Activated CD4-positive, alpha-beta T cell treated with anti-CD3 and anti-CD28 coated beads for 24 hours (primary cell): ENCODE measurements around the gene PDE9A.

Experiments used
- DNase-seq, 2 donors: peaks; one replicate each; pipeline ENCODE4 v3.0.0-alpha.2; 2020; ENCODE audit warnings: low read depth in 2 of 2

Gene PDE9A

DNA sequence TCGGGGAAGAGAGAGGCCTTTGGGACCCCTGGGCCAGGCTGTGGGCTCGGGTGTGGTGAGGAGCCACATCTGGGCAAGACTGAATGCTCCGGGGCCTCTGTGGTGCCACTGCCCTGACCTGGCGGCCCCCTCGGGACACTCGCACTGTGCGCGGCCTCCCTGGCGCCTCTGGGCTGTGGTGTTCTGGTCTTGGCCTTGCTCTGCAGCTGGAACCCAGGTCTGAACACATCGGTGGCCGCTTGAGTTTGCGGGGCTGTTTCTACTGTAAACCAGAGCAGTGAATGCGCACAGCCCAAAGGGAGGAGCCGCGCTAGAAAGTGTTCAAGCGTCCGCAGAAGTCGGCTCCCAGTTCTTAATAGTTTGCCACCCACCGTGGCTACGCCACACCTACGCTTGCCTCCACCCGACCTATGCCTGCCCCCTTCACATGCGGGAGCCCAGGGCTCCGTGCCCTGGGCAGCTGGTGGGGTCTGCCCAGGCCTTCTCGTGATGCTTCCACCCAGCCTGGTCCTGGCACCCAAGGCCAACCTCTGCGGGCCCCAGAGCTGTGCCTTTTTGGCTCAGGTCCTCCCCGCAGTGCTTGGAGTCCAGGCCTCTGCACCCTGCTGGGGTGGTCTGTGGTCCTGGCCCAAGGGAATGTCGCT, 4.4 kb downstream of the PDE9A start:
- DNase-seq = no peak

GRCh38 chr21:42658320-42659105, 5.1 kb downstream of the PDE9A start:
- no peak for DNase-seq

- DNase-seq = no peak
Measured at GRCh38 chr21:42659416-42660117, 6.1 kb downstream of the PDE9A start.

DNA sequence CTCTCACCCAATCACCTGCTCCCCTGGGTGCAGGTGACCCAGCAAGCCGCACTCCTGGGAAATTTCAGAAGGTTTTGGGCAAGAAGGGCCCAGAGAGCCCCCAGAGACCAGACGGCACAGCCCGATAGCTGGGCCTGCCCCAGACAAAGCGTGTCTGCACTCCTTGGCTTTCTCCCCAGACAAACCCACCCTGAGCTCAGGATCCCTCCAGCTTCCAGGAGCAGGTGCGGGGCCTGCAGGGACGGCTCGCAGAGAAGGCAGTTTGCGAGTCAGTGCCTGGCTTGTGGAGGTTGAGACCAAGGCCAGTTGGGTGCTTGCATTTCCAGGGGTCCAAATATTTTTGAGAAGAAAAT, 6.7 kb downstream of the PDE9A start:
- DNase-seq = no peak

DNA sequence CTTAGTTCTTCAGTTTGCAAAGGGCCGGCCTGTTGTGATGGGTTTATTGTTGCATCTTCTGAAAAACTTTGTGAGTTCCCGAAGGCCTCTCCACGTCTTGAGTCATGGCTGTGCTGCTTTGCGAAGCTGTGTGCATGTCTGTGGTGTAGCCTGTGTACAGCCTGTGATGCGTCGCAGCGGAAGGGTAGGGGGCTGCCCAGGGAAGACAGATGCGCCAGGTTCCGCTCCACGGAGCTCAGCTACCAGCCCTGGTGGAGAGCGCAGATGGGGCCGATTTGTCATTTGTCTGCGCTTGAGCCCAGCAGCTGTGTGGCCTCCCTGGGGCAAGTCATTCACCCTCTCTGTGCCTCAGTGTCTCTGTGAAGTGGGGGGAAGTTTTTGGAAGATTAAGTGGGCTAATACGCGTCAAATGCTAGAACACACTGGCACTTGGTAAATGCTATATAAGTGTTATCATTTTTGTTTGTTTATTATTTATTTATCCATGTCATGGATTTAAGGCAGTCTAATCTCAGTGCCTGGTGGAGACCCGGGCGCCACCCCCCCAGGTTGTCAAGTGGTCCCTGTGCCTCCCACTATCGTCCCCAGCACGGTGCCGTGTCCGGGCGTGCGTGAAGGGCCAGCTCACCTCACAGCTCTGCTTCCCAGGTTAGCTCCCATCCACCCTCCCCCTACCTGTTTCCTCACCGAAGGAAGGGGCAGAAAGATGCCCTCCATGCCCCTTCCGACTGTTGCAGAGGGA, 8.4 kb downstream of the PDE9A start:
- no peak for DNase-seq

DNA sequence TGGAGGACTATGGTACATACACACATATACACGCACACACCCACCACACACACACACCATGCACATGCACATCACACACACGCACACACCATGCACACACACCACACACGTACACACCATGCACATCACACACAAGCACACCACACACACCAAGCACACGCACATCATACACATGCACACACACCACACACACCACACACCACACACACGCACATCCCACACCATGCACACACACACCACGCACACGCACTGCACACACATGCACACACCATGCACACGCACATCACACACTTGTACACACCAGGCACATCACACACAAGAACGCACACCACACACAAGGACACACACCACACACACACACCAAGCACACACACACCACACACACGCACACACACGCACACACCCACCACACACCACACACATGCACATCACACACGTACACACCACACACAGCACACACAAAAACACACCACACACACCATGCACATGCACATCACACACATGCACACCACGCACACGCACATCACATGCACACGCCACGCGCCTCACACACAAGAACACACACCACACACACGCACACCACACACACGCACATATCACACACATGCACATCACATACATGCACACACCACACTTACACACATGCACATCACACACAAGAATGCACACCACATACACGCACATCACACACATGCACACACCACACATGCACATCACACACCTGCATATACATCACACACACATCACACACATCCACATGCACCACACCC, 9.2 kb downstream of the PDE9A start:
- DNase-seq = no peak

- DNase-seq = no peak
Measured at GRCh38 chr21:42663200-42663750, 9.9 kb downstream of the PDE9A start.

DNA sequence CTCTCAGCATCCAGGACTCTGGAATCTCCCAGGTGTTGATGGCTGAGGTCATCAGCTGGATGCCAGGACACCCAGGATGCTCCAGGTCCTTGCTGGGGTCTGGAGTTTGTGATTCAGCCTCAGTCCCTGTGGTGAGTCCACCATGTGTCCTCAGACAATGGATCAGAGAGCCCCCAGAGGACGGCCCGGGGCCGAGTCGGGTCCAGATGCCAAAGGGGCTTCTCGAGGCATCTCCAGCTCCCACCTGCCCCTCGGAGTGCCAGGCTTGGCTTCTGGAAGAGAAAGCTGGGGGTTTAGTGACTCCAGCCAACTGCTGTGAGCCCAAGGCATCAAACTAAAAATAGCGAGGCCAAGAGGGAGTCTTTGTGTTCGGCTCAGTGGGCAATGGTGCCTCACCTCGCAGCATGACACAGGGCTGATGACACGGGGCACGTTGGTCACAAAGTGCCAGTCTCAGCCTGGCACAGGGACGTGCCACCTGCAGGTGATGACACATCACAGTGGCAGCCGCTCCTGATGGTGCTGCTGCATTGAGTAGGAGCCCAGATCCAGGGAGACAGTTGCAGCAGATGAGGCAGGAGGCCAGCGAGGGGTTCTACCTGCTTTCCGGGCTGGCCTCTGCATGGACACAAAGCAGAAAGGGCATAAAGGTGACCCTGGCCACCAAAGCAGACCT, 10.6 kb downstream of the PDE9A start:
- DNase-seq = no peak

- DNase-seq = no peak
Measured at GRCh38 chr21:42664614-42665013, 11.2 kb downstream of the PDE9A start.

DNA sequence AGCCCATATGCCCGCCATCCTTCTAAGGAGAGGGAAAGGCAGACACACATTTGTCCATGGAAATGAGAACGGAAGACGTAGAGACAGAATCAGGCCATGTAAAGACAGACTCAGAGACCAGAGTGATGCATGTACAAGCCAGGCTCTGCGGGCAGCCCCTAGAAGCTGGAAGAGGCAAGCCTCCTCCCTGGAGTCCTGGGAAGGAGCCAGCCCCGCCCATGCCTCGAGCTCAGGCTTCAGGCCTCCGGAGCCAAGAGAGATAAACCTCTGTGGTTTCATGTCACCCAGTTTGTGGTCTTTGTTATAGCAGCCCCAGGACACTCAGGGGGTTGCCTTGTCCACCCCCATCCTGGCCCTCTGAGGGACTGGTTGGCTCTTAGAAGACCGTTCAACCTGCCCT, 11.6 kb downstream of the PDE9A start:
- DNase-seq = no peak

GRCh38 chr21:42665484-42665883, 12.1 kb downstream of the PDE9A start:
- no peak for DNase-seq

DNA sequence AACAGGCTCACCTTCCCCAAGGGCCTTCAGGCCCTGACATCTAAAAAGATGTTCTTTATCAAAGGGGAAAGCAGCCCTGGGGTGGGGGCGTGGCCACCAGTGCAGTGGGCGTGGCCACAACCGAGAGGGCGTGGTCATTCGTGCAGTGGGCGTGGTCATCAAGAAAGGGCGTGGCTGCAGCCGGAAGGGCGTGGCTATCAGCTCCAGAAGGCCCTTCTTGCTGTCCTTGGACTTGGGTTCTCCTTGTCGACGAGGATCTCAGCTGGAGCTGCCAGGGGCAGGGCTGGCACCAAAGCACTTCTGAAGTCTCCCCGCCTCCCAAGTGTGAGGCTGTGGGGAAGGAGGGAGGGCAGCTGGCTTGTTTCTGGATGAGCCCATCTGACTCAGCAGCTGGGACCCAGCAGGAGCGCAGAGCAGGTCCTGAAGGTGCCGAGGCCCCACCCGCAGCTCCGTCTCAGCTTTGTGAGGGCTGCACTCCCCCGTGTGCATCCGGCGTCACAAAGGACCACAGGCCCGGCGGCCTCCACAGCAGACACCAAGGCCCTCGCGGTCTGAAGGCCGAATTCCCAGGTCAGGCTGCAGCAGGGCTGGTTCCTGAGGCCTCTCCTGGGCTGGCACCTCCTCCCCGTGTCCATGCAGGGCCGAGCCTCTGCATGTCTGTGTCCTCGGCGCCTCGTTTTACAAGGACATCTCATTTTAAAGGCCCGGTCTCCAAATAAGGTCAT, 12.8 kb downstream of the PDE9A start:
- peak in 1 of 2 donors; percentile 29 for DNase-seq

- no peak for DNase-seq
Measured at GRCh38 chr21:42666925-42667324, 13.5 kb downstream of the PDE9A start.

DNA sequence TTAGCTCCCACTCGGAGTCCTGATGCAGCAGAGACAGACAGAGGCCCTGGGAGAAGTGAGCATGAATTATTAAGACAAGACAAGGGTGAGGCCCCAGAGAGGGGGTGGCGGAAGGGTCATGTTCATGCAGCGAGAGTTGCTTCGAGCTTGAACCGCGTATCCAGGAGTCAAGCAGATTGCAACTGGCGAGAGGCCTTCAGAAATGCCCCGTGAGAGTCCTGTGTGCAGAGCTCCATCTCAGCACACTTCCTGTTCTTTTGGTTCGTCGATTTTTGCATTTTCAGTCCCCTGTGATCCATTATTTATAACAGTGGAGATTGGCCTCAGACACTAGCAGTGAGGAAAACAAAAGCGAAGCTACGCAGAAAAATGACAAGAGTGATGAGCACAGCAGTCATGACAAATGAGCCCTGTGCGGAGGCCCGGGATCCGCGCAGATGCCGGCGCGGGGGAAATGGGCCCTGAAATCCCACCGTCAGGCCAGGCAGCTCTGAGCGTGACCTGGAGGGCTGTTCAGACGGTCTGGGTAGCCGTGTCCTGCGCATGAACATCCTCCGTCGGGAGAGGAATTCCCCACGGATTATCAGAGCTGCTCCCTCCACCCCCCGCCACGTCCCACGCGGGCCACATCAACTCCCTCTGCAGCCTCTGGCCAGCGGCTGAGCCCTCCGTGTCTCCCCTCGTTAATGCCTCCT, 15.0 kb downstream of the PDE9A start:
- DNase-seq = no peak

- no peak for DNase-seq
Measured at GRCh38 chr21:42669041-42669440, 15.6 kb downstream of the PDE9A start.

DNA sequence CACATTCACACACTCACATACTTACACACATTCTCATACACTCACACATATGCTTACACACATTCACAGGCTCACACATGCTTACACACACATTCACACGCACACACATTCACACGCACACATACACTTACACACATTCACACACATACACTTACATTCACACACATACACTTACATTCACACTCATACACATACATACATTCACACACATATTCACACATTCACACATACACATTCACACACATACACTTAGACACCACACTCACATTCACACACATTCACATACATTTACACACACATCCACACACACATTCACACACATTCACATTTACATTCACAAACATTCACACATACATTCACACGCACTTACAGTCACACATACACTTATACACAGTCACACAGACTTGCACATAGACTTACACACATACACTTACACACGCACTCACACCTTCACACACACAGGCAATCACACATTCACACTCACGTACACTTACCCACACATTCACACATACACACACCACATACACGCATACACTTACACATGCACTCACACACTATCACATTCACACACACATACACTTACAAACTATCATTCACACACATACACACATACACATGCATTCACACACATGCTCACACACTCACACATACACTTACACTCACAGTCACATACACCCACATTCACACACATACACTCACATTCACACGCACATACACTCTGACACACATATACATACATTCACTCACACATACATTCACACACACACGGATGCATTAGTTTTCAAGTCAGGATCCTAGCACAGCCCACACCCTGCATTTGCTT, 16.8 kb downstream of the PDE9A start:
- no peak for DNase-seq

GRCh38 chr21:42670884-42671283, 17.5 kb downstream of the PDE9A start:
- no peak for DNase-seq

- no peak for DNase-seq
Measured at GRCh38 chr21:42671778-42672593, 18.6 kb downstream of the PDE9A start.
